SK-N-MC (cell line): ENCODE data around the gene CACNG7.

Source experiments
- EZH2 ChIP-seq: fragments of 200-600 bp; sonication (generic); IDR thresholded peaks from one replicate; pipeline ENCODE4 v1.6.1; 2017; ENCODE audit warnings: antibody characterized with exemption
- POLR2AphosphoS5 ChIP-seq: IDR thresholded peaks from 2 replicates; pipeline ENCODE4 v1.6.1; 2012; ENCODE audit warnings: mild to moderate bottlenecking, low read depth, low read length, borderline replicate concordance

DNA sequence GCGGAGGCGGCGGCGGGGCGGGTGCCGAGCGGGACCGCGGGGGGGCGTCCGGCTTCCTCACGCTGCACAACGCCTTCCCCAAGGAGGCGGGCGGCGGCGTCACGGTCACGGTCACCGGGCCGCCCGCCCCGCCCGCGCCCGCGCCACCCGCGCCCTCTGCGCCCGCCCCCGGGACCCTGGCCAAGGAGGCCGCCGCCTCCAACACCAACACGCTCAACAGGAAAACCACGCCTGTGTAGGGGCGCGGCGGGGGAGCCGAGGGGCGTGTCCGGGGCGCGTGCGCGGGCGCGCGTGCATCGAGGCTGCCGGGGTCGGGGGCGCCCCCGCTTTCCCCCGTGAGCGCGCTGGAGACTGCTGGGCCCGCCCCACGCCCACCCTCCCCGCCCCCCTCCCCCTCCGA lies 73.5 kb downstream of the CACNG7 start:
- TF ChIP-seq EZH2 (no peak), POLR2AphosphoS5 (no peak)
